Ovary (tissue), 9 donors: ENCODE results near the gene MED27. TPM values are rescaled to one million over a fixed set of nuclear protein-coding genes. Genes with fewer than 3 reads are reported as not detected.

Experiments
- DNase-seq, 5 donors: peaks; one replicate each; pipeline ENCODE4 v3.0.0-alpha.2; 2019 to 2020
- H3K27ac ChIP-seq, 2 donors: fragments of 200-600 bp; one replicate each; pipeline versions ENCODE4 v1.5.1 to v1.8.0; 2019 to 2022
- H3K27me3 ChIP-seq: fragments of 200-600 bp; one replicate; pipeline ENCODE4 v1.8.0; 2022
- H3K36me3 ChIP-seq: fragments of 200-600 bp; sonication (generic); one replicate; pipeline ENCODE4 v1.5.1; 2019
- H3K4me1 ChIP-seq: one replicate; pipeline ENCODE4 v1.8.1; 2013; ENCODE audit warnings: mild to moderate bottlenecking, moderate library complexity; ENCODE audit not compliant: insufficient read depth
- H3K4me3 ChIP-seq: fragments of 200-600 bp; sonication (generic); one replicate; pipeline ENCODE4 v1.5.1; 2017
- H3K9me3 ChIP-seq, 2 donors: fragments of 200-600 bp in 1 of 2; sonication (generic) in 1 of 2; one replicate each; pipeline versions ENCODE4 v1.5.1 to v1.8.1; 2013 to 2019; ENCODE audit warnings: mild to moderate bottlenecking in 1 of 2, moderate library complexity in 1 of 2
- CTCF ChIP-seq, 3 donors: fragments of 450-650 bp in 2 of 3; fragments of 200-600 bp in 1 of 3; IDR thresholded peaks; one replicate each; pipeline versions ENCODE4 v1.5.1 to v1.8.0; 2016 to 2022; ENCODE audit warnings: antibody characterized with exemption in 3 of 3, mild to moderate bottlenecking in 1 of 3
- EP300 ChIP-seq: sonication (generic); formaldehyde crosslinking; IDR thresholded peaks from one replicate; pipeline ENCODE4 v1.6.1; 2017; ENCODE audit warnings: antibody characterized with exemption
- POLR2A ChIP-seq: fragments of 450-650 bp; IDR thresholded peaks from one replicate; pipeline ENCODE4 v1.6.1; 2017; ENCODE audit warnings: antibody characterized with exemption, mild to moderate bottlenecking, moderate library complexity
- WGBS, 3 donors: extraction: QIAGEN DNeasy Blood & Tissue Kit in 1 of 3; methylation state at CpG; one replicate each; pipeline versions ENCODE4 v1.1.5 to v1.1.7; 2013 to 2017; 5-methylcytosine and 5-hydroxymethylcytosine counted together
- intact Hi-C, 4 donors: fragments of 100-400 bp; cut with DNase I; formaldehyde crosslinking; loops; one replicate each; pipeline versions ENCODE4 v1.11.0 to v1.15.1; 2022 to 2023
- polyA plus RNA-seq, 2 donors: library from polyadenylated mRNA; stranded (reverse); fragments of 200-250 nt in 1 of 2; fragments of 350-450 nt in 1 of 2; fragmentation: Illumina TruSeq in 1 of 2; extraction: RNeasy Lipid Tissue Mini Kit (QIAGEN cat#74804) in 1 of 2; gene quantifications; one replicate each; pipeline ENCODE4 v1.2.3, GENCODE V29; 2013 to 2014
- total RNA-seq, 7 donors: library from RNA; depleted of rRNA in 2 of 7; stranded (reverse); fragments of >200 nt in 2 of 7; fragmentation: NEBNext Ultra II Directional in 3 of 7; extraction: Animal tissue kit (Norgen Biotek cat#: 25700) in 3 of 7; gene quantifications; one replicate each; pipeline versions ENCODE4 v1.1.0 to v1.2.4, GENCODE V29; 2016 to 2023
- donor health status: DM: no; HTN: no; CAD: no; lungs with moderate emphysema.
- donor health status: DM: no; HTN: no; CAD: no.
- donor health status: Bipolar disorder and iron deficiency.
- donor health status: DM: yes; HTN: yes; CAD: no.
- donor health status: DM: no; HTN: no; CAD: no.
- donor health status: DM: yes; HTN: yes; CAD: no.

Gene MED27
- total and polyA plus RNA-seq, 9 donors: 7.6 to 24.9 (median 17.4) TPM

DNA sequence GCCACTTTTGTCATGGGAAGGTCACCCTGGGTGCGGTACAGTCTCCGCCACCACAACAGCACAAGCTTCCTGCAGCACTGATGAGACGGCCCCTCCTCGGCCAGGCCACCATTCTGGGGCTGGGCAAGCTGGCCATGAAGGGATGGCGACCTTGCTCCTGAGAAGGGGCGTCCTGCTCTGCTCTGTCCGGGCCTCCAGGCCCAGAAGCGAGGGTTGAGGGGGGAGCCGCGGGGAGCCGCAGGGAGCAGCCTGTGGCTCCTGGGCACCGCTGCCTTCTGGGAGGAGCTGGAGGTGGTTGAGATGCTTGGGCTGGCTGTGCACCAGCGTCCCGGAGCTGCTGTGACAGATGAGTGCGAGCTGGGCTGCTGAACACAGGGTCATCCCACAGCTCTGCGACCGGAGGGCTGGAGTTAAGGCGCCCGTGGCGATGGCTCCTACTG lies 255.5 kb downstream of the MED27 start:
- intact Hi-C loops: no loop called here
- Histone ChIP-seq H3K27me3 (no peaks in the 10 kb centered on the region), H3K27ac (no peak overlapping the region), H3K4me1 (no peaks in the 10 kb centered on the region), H3K9me3 (no peaks in the 10 kb centered on the region), H3K4me3 (no peak overlapping the region), H3K36me3 (no peaks in the 10 kb centered on the region)
- no peak for DNase-seq
- WGBS, 3 donors: 42 to 64% (median 49%) methylated on average over 19 to 20 of the region's 20 CpGs
- TF ChIP-seq POLR2A (no peak), CTCF (IDR thresholded peaks at IDR 0.05) (no peak), EP300 (no peak)

DNA sequence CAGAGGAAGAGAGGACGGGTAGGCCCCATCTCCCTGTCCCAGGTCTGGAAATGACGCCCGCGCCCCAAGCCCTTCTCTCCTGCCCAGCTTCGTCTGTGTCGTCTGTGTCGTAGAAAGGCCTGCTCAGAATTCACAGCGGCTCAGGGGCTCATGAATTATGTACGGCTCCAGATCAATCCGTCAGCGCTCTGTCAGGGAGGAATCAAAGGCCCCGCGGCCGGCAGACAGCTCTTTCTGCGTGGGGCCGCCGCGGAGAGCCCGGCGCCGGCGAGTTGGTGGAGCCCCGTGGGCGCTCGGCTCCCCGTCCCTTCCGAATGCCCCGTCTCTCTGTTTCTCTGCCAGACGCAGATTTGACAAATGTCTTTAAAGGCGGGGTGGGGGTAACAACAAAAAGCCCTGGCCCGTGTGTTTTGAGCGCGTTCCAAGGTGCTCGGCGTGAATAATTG lies 255.9 kb downstream of the MED27 start:
- Histone ChIP-seq H3K36me3 (no peaks in the 10 kb centered on the region), H3K4me3 (no peak overlapping the region), H3K4me1 (no peaks in the 10 kb centered on the region), H3K9me3 (no peaks in the 10 kb centered on the region), H3K27me3 (no peaks in the 10 kb centered on the region), H3K27ac (no peak overlapping the region)
- TF ChIP-seq EP300: no peak
- TF ChIP-seq CTCF (IDR thresholded peaks at IDR 0.05): no peak
- no peak for TF ChIP-seq POLR2A
- 32 to 48% (median 42%) methylated on average over 34 to 35 of the region's 35 CpGs for WGBS, 3 donors
- intact Hi-C loops: no loop called here
- no peak for DNase-seq

- intact Hi-C loops: no loop called here
- 74 to 81% (median 79%) methylated on average over 7 of the region's 7 CpGs for WGBS, 3 donors
- Histone ChIP-seq H3K4me1 (no peaks in the 10 kb centered on the region), H3K9me3 (no peaks in the 10 kb centered on the region), H3K27me3 (no peaks in the 10 kb centered on the region), H3K36me3 (no peaks in the 10 kb centered on the region), H3K27ac (no peak overlapping the region), H3K4me3 (no peak overlapping the region)
- no peak for TF ChIP-seq CTCF (IDR thresholded peaks at IDR 0.05)
- no peak for DNase-seq
Observed at GRCh38 chr9:131818089-131818488, 261.6 kb downstream of the MED27 start.

DNA sequence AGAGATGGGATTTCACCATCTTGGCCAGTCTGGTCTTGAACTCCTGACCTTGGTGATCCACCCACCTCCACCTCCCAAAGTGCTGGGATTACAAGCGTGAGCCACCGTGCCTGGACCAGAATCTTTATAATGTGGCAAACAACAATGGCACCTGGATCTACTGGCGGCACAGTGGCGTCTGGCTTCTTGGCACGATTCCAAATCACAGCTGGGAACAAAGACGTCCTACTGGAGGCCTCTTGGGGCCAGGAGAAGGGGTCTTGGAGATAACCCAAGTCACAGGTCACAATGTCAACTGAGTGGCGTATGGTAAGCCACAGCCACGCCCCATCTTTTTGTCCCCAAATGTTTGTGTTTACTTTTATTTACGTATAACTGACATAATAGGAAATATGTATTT lies 262.0 kb downstream of the MED27 start:
- no peaks in the 10 kb centered on the region for H3K4me1 ChIP-seq
- no peaks in the 10 kb centered on the region for H3K36me3 ChIP-seq
- WGBS, 3 donors: 39 to 51% (median 46%) methylated on average over 9 of the region's 9 CpGs
- H3K4me3 ChIP-seq: no peak overlapping the region
- intact Hi-C loops: no loop called here
- H3K27me3 ChIP-seq: no peaks in the 10 kb centered on the region
- H3K27ac ChIP-seq: no peak overlapping the region
- DNase-seq: no peak
- no peak for TF ChIP-seq EP300
- TF ChIP-seq CTCF (IDR thresholded peaks at IDR 0.05): no peak
- TF ChIP-seq POLR2A: no peak
- H3K9me3 ChIP-seq: no peaks in the 10 kb centered on the region

- H3K27me3 ChIP-seq: no peaks in the 10 kb centered on the region
- H3K36me3 ChIP-seq: no peaks in the 10 kb centered on the region
- 88 to 90% (median 89%) methylated on average over 4 of the region's 4 CpGs for WGBS, 3 donors
- H3K9me3 ChIP-seq: no peaks in the 10 kb centered on the region
- TF ChIP-seq CTCF (IDR thresholded peaks at IDR 0.05) (no peak), POLR2A (no peak), EP300 (no peak)
- intact Hi-C loops: no loop called here
- H3K27ac ChIP-seq: no peak overlapping the region
- H3K4me1 ChIP-seq: no peaks in the 10 kb centered on the region
- H3K4me3 ChIP-seq: no peak overlapping the region
- DNase-seq: no peak
Observed at GRCh38 chr9:131817073-131817472, 262.6 kb downstream of the MED27 start.
